Stimulated activated memory B cell treated with anti-CD40 and anti-IgM and Interleukin-4, amounts not matched to agents 10 μg/mL and 1 μg/mL and 100 μg/mL, for 72 hours (primary cell): ENCODE results near the gene USP16.
"Not testable (repeated sequence)": the region's sequence is repeated elsewhere in the genome, so short reads cannot be mapped to it uniquely, and the experiment has no call there.

ENCODE experiments used
- ATAC-seq: fragments of 150-1000 bp; cut with Tn5 transposase; 2 replicates; pipeline ENCODE4 v1.10.0; 2021
- H3K27ac Mint-ChIP-seq: one replicate; pipeline ENCODE4 v1.8.0; 2022; ENCODE audit warnings: mild to moderate bottlenecking, mixed read lengths
- H3K27me3 Mint-ChIP-seq: one replicate; pipeline ENCODE4 v1.8.0; 2022; ENCODE audit warnings: mixed read lengths
- H3K36me3 Mint-ChIP-seq: one replicate; pipeline ENCODE4 v1.8.0; 2022; ENCODE audit warnings: mixed read lengths
- H3K4me1 Mint-ChIP-seq: one replicate; pipeline ENCODE4 v1.8.0; 2022; ENCODE audit warnings: mixed read lengths
- H3K4me3 Mint-ChIP-seq: one replicate; pipeline ENCODE4 v1.8.0; 2022; ENCODE audit warnings: mild to moderate bottlenecking, moderate library complexity, mixed read lengths
- H3K9me3 Mint-ChIP-seq: one replicate; pipeline ENCODE4 v1.8.0; 2022; ENCODE audit warnings: mixed read lengths

Gene USP16

DNA sequence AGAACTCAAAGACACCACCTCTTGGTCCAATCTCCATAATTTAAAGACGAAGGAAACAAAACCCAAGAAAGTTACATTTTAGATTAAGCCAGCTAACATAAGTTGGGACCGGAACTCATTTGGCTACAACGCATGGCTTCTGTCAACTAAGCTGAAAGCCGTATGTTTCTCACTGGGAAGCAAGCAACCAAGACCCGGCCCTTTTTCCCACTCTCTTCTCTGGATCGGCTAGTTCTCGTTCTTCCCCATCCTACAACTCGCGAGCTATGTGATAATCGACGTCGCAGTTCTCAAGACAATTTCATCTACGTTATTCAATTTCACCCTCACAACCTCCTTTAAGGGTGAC is 48.4 kb downstream of the USP16 start:
- Mint-ChIP-seq H3K27ac (peak overlapping the region; percentile 96), H3K27me3 (no peaks in the 10 kb centered on the region), H3K36me3 (peaks cover 15% of the 10 kb centered on the region), H3K4me3 (peak overlapping the region; percentile 96), H3K9me3 (peaks cover 4% of the 10 kb centered on the region), H3K4me1 (peaks cover 27% of the 10 kb centered on the region)
- ATAC-seq = no peak

DNA sequence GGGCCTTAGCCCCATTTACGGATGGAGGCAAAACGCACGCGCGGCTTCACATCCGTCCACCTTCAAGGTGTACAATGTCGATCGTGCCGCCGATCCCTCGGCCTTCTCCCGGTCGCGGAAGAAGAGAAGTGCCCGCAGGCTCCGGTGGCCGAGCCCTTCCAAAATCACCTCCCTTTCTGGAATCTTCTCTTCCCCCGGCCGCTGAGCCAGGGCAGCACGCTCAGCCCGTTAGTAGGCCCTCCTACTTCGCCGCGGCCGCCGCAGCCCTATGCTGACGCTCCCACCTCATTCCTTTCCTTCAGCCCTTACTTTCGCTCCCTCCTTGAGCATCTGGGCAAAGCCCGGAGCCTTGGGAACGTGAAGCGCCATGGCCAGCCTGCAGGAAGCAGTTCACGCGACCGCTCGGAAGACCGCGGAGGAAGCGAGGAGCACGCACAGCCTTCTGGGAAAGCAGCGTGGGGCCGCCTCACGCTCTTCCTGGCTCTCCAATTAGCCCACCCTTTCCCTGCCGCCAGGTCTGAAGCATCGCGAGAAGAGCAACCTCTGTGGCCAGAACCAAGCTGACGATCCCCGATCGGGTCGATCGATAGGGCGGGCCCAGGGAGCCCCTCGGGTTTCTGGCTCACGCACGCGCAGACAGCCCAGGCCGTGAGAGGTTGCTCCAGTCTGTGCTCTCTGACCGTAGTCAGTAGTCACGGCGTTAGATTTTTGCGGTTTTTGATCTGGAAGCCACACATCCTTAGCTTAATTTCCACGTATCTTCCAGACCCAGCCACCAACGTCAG is 48.9 kb downstream of the USP16 start, which contains the start of gene CCT8:
TSS of gene CCT8 (minus strand) at position 427 of the 785 bp plus-strand sequence. CDS start at position 369, 58 bp downstream.
- peak; percentile 98 for ATAC-seq
- Mint-ChIP-seq H3K27ac (peak within 1 kb of the TSS; percentile 96), H3K4me3 (peak within 1 kb of the TSS; percentile 96), H3K36me3 (peaks cover 15% of the 10 kb centered on the region), H3K9me3 (peaks cover 4% of the 10 kb centered on the region), H3K27me3 (no peaks in the 10 kb centered on the region), H3K4me1 (peaks cover 32% of the 10 kb centered on the region)

DNA sequence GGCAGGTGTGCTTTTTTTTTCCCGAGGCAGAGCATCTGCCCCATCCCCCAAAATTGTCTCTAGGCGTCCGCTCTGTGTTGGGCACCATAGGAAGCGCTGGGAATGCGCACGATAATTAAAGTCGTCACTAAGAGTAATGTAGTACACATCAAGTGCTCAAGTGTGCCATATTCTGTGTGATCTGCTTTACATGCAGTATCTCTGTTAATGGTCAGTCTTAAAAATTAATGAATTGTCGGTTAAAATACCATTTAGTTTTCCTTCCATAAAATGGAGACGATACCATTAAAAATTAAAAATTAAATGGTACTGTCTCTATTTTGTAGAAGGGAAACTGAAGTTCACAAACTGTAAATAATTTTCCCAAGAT is 49.5 kb downstream of the USP16 start:
- peaks cover 15% of the 10 kb centered on the region for H3K36me3 Mint-ChIP-seq
- peak overlapping the region; percentile 96 for H3K4me3 Mint-ChIP-seq
- ATAC-seq = peak; percentile 44
- no peaks in the 10 kb centered on the region for H3K27me3 Mint-ChIP-seq
- peaks cover 38% of the 10 kb centered on the region for H3K4me1 Mint-ChIP-seq
- H3K27ac Mint-ChIP-seq = peak overlapping the region; percentile 96
- H3K9me3 Mint-ChIP-seq = peaks cover 4% of the 10 kb centered on the region

DNA sequence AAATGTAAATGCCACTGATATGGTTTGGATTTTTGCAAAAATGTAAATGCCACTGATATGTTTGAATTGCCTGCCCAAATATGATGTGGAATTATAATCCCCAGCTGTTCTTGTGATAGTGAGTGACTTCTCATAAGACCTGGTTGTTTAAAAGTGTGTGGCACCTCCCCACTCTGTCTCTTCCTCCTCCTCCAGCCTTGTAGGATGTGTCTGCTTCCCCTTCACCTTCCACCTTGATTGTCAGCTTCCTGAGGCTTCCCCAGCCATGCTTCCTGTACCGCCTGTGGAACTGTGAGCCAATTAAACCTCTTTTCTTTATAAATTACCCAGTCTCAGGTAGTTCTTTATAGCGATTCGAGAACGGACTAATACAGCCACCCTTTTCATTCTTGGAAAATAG is 50.3 kb downstream of the USP16 start:
- Mint-ChIP-seq H3K9me3 (peaks cover 4% of the 10 kb centered on the region), H3K4me1 (peaks cover 46% of the 10 kb centered on the region), H3K4me3 (peak overlapping the region; percentile 52), H3K36me3 (peaks cover 15% of the 10 kb centered on the region), H3K27me3 (no peaks in the 10 kb centered on the region), H3K27ac (no peak overlapping the region)
- no peak for ATAC-seq

DNA sequence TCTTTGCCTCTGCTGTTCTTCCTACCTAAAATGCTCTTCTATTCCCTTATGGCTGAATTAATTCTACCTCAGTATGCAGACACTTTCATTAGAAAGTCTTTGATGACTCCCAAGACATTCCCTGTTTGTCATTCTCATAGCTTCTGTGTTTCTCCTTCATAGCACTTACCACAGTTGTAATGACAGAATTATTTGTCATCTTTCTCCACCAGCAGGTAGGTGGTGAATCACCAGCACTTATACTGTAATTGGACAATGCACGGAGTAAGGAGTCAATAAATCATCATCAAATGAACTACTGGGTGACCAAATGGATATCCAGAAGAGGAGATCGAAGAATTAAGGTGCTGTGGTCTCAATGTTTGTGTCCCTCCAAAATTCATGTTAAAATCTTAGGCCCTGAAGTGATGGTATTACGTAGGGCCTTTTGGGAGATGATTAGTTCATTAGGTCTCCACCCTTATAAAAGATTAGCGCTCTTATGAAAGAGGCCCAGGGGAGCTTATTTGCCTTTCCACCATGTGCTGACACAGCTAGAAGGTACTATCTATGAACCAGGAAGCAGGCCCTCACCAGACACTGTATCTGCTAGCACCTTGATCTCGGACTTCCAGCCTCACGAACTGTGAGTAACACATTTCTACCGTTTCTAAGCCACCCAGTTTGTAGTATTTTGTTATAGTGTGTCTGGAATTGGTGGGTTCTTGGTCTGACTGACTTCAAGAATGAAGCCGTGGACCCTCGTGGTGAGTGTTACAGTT is 51.4 kb downstream of the USP16 start:
- Mint-ChIP-seq H3K27me3 (no peaks in the 10 kb centered on the region), H3K4me3 (no peak overlapping the region), H3K9me3 (peaks cover 4% of the 10 kb centered on the region), H3K27ac (peak overlapping the region; percentile 97), H3K36me3 (peaks cover 15% of the 10 kb centered on the region), H3K4me1 (peaks cover 56% of the 10 kb centered on the region)
- ATAC-seq = no peak

DNA sequence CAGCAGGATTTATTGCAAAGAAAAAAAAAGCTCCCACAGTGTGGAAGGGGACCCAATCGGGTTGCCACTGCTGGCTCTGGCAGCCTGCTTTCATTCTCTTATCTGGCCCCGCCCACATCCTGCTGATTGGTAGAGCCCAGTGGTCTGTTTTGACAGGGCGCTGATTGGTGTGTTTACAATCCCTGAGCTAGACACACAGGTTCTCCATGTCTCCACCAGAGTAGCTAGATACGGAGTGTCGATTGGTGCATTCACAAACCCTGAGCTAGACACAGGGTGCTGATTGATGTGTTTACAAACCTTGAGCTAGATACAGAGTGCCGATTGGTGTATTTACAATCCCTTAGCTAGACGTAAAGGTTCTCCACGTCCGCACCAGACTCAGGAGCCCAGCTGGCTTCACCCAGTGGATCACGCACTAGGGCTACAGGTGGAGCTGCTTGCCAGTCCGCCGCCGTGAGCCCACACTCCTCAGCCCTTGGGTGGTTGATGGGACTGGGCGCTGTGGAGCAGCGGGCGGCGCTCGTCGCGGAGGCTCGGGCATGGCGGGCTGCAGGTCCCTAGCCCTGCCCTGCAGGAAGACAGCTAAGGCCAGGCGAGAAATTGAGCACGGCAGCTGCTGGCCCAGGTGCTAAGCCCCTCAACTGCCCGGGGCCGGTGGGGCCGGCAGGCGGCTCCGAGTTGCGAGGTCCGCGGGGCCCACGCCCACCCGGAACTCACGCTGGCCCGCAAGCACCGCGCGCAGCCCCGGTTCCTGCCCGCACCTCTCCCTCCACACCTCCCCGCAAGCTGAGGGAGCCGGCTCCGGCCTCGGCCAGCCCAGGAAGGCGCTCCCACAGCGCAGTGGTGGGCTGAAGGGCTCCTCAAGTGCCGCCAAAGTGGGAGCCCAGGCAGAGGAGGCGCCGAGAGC is 52.5 kb downstream of the USP16 start:
- ATAC-seq, H3K27me3 Mint-ChIP-seq, H3K9me3 Mint-ChIP-seq, H3K36me3 Mint-ChIP-seq: not testable (repeated sequence)
- Mint-ChIP-seq H3K4me1 (peaks cover 49% of the 10 kb centered on the region), H3K4me3 (peak overlapping the region; percentile 93), H3K27ac (peak overlapping the region; percentile 97)

DNA sequence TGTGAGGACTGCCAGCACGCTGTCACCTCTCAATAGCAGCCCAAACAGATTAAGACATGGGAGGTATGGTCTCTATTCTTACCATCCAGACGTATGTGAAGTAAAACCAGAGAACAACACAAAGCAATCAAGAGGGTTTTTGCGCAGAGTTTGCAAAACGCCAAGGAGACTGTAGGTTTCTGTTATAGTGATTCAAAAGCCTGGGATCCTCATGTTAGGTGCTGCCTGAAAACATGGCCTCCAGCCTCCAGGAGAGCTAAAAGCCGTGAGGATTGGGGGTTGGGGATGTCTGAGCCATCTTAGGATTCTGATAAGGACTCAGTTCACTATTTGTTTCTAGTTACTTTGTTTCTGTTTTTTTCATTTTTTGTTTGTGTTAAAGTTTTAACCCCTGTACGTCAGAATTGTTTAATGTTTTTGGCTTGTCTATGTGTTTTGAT is 53.2 kb downstream of the USP16 start:
- Mint-ChIP-seq H3K27ac (peak overlapping the region; percentile 97), H3K36me3 (peaks cover 6% of the 10 kb centered on the region), H3K27me3 (no peaks in the 10 kb centered on the region), H3K9me3 (peaks cover 4% of the 10 kb centered on the region), H3K4me3 (peak overlapping the region; percentile 93), H3K4me1 (peaks cover 42% of the 10 kb centered on the region)
- no peak for ATAC-seq

DNA sequence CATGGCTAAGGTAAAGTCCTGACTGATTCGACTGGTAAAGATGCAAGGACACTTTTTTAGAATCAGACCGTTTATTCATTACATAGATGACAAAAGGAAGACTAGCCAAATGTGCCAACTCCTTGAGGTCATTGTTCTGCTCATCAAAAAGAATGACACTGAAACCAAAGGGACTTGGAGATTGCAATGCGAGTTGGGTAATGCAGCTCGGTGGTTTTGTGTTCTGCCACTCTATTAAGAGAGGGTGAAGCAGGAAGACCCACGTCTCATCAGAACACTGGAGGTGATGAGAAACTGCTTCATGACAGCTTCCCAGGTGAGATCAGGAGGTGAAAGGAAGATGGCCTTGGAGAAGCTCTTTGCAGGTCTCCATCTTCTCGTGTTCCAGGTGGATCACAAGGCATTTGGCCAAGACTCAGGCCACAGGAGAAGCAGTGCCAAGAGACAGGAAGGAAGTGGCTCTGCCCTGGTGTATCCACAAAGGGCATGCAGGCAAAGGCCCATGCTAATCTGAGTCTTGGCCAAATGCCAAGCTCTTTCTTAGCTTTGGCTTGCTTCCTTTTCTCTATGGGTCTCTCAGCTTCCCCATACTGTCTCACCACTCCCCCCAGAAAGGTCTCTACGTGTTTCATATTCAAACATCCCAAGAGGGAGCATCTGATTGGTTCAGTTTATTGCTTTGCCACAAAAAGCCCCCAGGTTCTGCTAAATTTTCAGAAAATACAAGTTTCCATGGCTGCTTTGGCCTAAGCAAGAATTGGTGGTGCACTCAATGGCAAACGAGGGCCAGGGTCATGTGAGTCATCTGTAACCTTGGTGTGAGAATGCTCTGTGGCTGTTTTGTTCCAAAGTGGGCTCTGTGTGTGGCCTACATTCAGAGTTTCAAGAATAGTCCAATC is 54.6 kb downstream of the USP16 start:
- H3K9me3 Mint-ChIP-seq = peaks cover 4% of the 10 kb centered on the region
- no peaks in the 10 kb centered on the region for H3K27me3 Mint-ChIP-seq
- peak overlapping the region; percentile 97 for H3K27ac Mint-ChIP-seq
- H3K4me3 Mint-ChIP-seq = peak overlapping the region; percentile 0
- no peaks in the 10 kb centered on the region for H3K36me3 Mint-ChIP-seq
- peak; percentile 88 for ATAC-seq
- H3K4me1 Mint-ChIP-seq = peaks cover 39% of the 10 kb centered on the region

DNA sequence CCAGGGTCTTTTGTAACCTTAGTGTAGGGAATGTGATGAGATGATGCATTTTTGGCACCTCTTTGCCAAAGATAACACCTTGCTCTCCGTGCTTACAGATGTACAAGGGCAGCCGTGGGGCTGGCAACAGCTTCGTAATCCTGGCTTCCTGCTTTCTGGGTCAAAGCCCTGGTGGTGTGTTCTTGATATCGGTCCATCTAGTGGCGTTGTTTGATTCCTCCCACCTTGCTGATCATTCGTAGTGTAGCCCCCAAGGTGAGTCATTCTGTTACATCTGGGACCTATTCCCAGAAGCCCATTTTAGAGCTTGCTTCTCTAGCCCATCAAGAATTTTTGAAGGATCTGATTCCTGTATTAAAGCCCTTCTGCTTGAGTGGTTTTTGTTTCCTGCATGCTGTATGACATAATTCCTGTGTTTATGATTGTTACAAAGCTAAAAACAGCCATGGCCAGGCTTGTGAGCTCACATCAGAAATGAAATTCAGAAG is 56.0 kb downstream of the USP16 start:
- H3K9me3 Mint-ChIP-seq = peaks cover 3% of the 10 kb centered on the region
- no peaks in the 10 kb centered on the region for H3K27me3 Mint-ChIP-seq
- H3K4me1 Mint-ChIP-seq = peaks cover 39% of the 10 kb centered on the region
- peak overlapping the region; percentile 97 for H3K27ac Mint-ChIP-seq
- no peaks in the 10 kb centered on the region for H3K36me3 Mint-ChIP-seq
- no peak overlapping the region for H3K4me3 Mint-ChIP-seq
- ATAC-seq = no peak

DNA sequence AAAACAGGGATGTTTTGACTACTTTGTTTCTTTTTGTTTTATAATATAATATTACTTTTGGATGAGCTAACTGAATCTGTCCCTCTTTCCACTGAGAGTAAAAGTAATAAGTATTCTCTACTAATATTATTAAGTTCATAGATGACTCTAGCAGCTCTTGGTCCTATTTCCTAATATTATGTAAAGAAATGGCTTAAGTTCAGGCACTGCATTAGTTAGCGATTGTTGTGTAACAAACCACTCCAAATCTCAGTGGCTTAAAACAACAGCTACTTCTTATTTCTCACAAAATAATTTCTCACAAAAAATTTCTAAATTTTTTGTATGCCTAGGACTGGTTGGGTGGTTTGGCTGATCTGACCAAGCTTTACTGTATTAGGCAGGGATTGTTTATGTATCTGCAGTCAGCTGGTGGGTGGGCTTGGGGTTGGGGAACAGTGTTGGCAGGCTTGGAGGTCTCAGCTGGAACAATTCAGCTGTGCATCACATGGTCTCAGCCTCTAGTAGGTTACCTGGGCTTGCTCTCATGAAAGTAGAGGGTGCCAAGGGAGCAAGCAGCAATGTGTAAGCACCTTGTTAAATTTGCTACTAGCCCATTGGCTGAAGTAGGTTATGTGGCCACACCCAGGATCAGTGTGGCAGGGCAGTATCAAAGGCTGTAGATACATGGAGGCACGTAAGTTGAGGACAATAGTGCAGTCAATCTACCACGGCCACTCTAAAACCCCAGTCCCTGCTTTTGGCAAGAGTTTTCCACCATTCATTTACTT is 57.8 kb downstream of the USP16 start:
- Mint-ChIP-seq H3K4me1 (peaks cover 39% of the 10 kb centered on the region), H3K4me3 (no peak overlapping the region), H3K27me3 (no peaks in the 10 kb centered on the region), H3K9me3 (no peaks in the 10 kb centered on the region), H3K36me3 (peaks cover 7% of the 10 kb centered on the region), H3K27ac (no peak overlapping the region)
- ATAC-seq = no peak

DNA sequence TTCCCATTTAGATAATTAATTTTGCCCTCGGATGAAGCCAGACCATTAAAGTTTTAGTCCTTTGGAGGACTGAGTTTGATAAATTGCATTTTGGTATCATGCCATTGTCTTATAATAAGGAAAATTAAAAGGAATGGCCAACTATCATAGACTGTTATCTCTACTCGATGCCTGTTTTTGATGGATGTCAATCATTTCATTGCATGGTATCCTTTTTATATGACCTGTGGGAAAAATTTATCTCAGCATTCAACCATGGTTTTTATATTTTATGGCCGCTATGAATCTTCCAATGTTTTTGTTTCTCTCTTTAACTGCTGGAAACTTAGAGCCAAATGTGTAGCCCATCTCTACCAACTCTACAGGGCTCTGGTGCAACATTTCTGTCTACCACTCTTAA is 58.8 kb downstream of the USP16 start:
- Mint-ChIP-seq H3K36me3 (peaks cover 8% of the 10 kb centered on the region), H3K27ac (no peak overlapping the region), H3K9me3 (no peaks in the 10 kb centered on the region), H3K4me1 (peaks cover 30% of the 10 kb centered on the region), H3K4me3 (no peak overlapping the region), H3K27me3 (no peaks in the 10 kb centered on the region)
- no peak for ATAC-seq

DNA sequence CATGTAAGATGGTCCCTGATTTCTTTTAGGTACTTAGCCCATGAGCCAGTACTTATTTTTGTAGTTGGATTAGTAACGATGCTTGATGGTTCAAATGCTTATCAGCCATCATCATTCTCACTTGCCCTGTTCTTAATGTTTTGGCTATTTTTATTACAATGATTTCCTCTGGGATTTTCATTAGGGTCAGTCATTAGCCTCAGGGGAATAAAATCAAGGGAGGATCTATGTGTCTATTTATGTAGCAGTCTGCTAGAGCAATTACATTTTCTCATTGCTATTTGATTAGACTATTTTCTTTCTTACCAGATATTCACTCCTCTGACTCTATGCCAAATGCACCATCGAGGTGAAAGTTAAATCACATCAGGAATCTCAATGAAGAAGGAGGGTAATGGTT is 59.9 kb downstream of the USP16 start:
- no peak overlapping the region for H3K4me3 Mint-ChIP-seq
- no peak overlapping the region for H3K27ac Mint-ChIP-seq
- H3K4me1 Mint-ChIP-seq = peaks cover 20% of the 10 kb centered on the region
- no peaks in the 10 kb centered on the region for H3K9me3 Mint-ChIP-seq
- H3K36me3 Mint-ChIP-seq = peaks cover 8% of the 10 kb centered on the region
- H3K27me3 Mint-ChIP-seq = no peaks in the 10 kb centered on the region
- ATAC-seq = no peak

DNA sequence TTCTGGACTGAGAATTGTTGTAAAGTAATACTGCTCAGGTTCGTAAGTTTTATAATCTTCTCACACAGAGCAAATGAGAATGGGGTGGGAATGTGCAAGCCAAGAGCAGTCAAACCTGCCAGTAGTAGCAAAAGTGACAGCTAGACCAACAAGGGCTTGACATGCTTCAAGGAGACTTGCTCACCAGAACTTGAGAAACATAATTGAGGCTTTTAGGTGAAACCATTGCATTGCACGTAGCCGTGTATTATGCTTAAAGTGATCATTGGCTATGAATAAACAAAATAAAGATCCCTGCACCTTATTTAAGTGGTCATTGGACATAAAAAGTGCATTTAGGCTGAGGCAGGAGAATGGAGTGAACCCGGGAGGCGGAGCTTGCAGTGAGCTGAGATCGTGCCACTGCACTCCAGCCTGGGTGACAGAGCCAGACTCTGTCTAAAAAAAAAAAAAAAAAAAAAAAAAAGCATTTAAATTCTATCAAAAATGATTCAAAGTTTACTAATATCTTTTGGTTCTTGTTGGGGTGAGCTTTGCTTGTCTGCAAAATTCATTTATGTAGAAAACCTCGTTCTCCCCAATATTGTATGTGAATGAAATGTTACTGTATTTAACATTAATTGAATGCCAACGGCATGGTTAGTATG is 60.8 kb downstream of the USP16 start:
- peaks cover 8% of the 10 kb centered on the region for H3K36me3 Mint-ChIP-seq
- no peak for ATAC-seq
- no peak overlapping the region for H3K4me3 Mint-ChIP-seq
- H3K9me3 Mint-ChIP-seq = no peaks in the 10 kb centered on the region
- H3K27me3 Mint-ChIP-seq = no peaks in the 10 kb centered on the region
- peaks cover 20% of the 10 kb centered on the region for H3K4me1 Mint-ChIP-seq
- H3K27ac Mint-ChIP-seq = no peak overlapping the region
